T-cell (primary cell): Measurements from ENCODE around the gene PACS2. TPM values are rescaled to one million over a fixed set of nuclear protein-coding genes. Genes with fewer than 3 reads are reported as not detected.

Experiments
- total RNA-seq, 35 experiments: library from RNA in 6 of 35; stranded (reverse) in 6 of 35; fragments of 120-200 nt in 1 of 35; gene quantifications; one replicate each; pipeline versions ENCODE4 v1.2.1 to v1.2.4 and lab custom pipeline; 2013 to 2026

PACS2 gene
- total RNA-seq, 5 donors from 2014 or later (not counting 1 experiment from before 2014, with no cell fraction given), result 70.9 to 86.9 (median 78.0) TPM

Other genes with a start within 250 kb of the PACS2 start
- gene GPR132, start 249.3 kb upstream of the PACS2 start, total RNA-seq, result 10 to 100 TPM; 47.0 to 58.0 (median 49.7) TPM
- gene JAG2, start 146.0 kb upstream of the PACS2 start, total RNA-seq, result 1 to 10 TPM in 4 of 5 donors, under 1 TPM in 1; 0.76 to 1.9 (median 1.2) TPM
- gene NUDT14, start 133.4 kb upstream of the PACS2 start, total RNA-seq, result 10 to 100 TPM; 10.0 to 25.5 (median 20.2) TPM
- 10 to 100 TPM; 36.0 to 55.1 (median 43.3) TPM for gene BTBD6, start 66.2 kb upstream of the PACS2 start, total RNA-seq
- gene BRF1, start 13.7 kb upstream of the PACS2 start, total RNA-seq, result 10 to 100 TPM; 57.7 to 70.5 (median 66.5) TPM
- gene TEX22, start 83.8 kb downstream of the PACS2 start, total RNA-seq, result 1 to 10 TPM in 4 of 5 donors, under 1 TPM in 1; 0.93 to 9.0 (median 6.0) TPM
- gene MTA1, start 105.1 kb downstream of the PACS2 start, total RNA-seq, result 100 to 1,000 TPM; 111 to 152 (median 141) TPM
- gene CRIP2, start 160.1 kb downstream of the PACS2 start, total RNA-seq, result 10 to 100 TPM in 4 of 5 donors, 1 to 10 TPM in 1; 6.4 to 38.7 (median 19.7) TPM
- gene CRIP1, start 172.1 kb downstream of the PACS2 start, total RNA-seq, result 100 to 1,000 TPM; 224 to 477 (median 329) TPM
- gene TEDC1, start 176.5 kb downstream of the PACS2 start, total RNA-seq, result 100 to 1,000 TPM in 1 of 5 donors, 10 to 100 TPM in 4; 32.8 to 186 (median 37.5) TPM
- 1 to 10 TPM; 1.8 to 6.7 (median 4.0) TPM for gene TMEM121, start 211.8 kb downstream of the PACS2 start, total RNA-seq